ENCODE data around the gene RNF115.
"Not testable (repeated sequence)": the region's sequence is repeated elsewhere in the genome, so short reads cannot be mapped to it uniquely, and the experiment has no call there.

RNF115 gene

GRCh38 chr1:145823565-145824498, at the start of gene RNF115, which contains the start of gene POLR3C:
Gene RNF115, minus strand, starts transcription at chr1:145824095. Its CDS starts 222 bp downstream, at chr1:145823873.
Gene POLR3C, plus strand, starts transcription at chr1:145824200. Its CDS starts 1,577 bp downstream, at chr1:145825777.
- peak; percentile 75 to 76 for DNase-seq (ENCODE audit: low read depth in 2 of 2)

- no peak for DNase-seq (ENCODE audit: low read depth in 2 of 2)
These were observed 48.4 kb upstream of the RNF115 start for GRCh38 chr1:145871994-145872924.

- DNase-seq (ENCODE audit: low read depth in 2 of 2), result no peak
These were observed 44.3 kb upstream of the RNF115 start for GRCh38 chr1:145868232-145868631.

DNA sequence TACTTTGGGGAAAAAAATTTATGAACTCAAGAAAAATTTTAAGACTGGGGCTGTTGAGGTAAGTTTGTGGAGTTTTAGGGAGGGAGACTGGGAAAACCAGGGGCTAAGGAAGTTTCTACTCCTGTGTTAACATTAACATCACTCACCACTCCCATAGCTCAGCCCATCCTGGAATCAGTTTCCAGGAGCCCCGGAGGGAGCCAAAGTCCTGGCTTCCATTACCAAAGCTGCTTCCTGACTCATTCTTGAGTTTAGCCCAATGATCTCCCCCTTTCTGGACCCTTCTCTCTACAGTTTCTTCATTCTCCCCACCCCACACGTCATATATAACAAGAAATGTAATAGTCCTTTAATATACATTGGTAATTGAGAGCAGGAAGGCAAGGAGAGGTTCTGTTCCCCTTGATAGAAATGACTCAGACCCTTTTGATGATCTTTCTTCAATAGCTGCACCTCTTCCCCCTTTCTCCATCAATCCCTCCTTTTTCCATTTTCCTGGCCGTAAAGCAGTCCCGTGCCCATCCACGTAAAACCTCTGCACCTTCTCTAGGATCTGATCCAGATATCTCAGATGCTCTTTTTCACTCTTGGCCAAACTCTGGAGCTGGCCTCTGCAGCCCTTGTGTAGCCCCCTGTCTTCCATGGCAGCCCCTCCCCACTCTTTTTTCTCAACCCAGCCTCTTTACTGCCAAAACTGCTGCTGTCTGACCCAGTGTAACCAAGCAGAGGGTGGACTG, 39.6 kb upstream of the RNF115 start:
- no peak for DNase-seq (ENCODE audit: low read depth in 2 of 2)

GRCh38 chr1:145859491-145860023, 35.7 kb upstream of the RNF115 start:
- peak in 1 of 2 donors; percentile 78 for DNase-seq (ENCODE audit: low read depth in 2 of 2)

DNA sequence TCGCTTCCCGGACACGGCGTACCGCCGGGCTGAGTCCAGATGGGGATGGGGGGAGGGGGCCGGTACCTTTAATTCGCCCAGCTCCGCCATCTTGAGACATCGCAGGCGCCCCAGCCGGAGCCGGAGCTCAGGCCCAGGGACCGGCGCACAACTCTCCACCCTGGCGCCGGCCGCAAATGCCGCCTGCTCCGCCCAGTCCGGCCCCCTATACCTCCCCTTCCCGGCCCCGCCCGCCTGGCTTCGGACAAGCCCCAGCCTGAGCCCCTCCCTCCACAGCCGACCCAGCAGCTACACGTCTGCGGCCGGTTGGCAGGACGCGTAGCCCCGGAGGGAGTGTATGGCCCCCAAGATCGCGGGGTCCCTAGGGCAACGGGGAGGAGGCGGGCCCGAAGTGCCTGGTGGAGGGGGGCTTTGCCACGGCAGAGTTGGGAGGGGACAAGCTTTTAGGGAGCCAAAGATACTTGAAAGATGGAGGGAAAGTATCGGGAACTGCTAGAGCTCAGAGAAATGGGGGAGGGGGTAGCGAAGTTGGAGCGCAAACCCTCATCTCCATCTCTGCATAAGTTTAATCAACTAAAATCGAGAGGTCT, 35.1 kb upstream of the RNF115 start, which contains the start of gene PIAS3:
PIAS3 (minus strand) TSS at position 181 of the 590 bp plus-strand sequence; CDS start at position 90, 91 bp downstream.
- DNase-seq (ENCODE audit: low read depth in 2 of 2), result peak; percentile 78 to 86

DNA sequence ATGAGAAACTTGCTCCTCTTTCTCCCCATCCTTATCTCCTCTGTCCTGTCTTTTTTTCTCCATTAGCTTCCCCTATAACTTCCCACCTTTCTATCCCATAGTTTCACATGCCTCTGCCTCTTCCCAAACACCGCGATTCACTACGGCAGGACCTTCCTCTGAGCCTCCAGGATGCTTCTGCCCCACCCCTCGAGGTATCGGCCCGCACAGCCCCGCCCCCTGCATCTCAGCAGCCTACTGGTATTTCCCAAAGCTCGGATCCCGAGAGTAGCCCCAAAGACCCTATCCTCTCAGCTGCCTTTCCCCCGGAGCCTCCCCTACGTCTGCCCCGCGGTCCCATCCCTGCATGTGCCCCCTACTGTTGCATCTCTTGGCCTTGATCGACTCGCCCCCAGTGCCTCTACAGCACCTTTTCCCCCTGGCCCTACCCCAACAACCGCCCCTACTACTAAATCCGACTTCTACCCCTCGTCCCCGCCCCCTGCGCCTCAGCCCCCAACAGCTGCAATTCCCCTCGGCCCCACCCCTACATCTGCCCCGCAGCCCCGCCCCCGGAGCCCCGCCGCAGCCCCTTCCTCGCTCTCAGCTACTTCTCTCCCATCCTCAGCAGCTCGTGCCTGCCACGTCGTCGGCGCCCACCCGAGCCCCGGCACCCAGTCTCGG, 34.5 kb upstream of the RNF115 start:
- DNase-seq (ENCODE audit: low read depth in 2 of 2), result peak in 1 of 2 donors; percentile 29

- no peak for DNase-seq (ENCODE audit: low read depth in 2 of 2)
These were observed 33.3 kb upstream of the RNF115 start for GRCh38 chr1:145857170-145857569.

- no peak for DNase-seq (ENCODE audit: low read depth in 2 of 2)
These were observed 31.6 kb upstream of the RNF115 start for GRCh38 chr1:145855426-145855948.

- no peak for DNase-seq (ENCODE audit: low read depth in 2 of 2)
These were observed 25.7 kb upstream of the RNF115 start for GRCh38 chr1:145849356-145850160.

GRCh38 chr1:145847827-145848226, 23.9 kb upstream of the RNF115 start:
- DNase-seq (ENCODE audit: low read depth in 2 of 2), result no peak

DNA sequence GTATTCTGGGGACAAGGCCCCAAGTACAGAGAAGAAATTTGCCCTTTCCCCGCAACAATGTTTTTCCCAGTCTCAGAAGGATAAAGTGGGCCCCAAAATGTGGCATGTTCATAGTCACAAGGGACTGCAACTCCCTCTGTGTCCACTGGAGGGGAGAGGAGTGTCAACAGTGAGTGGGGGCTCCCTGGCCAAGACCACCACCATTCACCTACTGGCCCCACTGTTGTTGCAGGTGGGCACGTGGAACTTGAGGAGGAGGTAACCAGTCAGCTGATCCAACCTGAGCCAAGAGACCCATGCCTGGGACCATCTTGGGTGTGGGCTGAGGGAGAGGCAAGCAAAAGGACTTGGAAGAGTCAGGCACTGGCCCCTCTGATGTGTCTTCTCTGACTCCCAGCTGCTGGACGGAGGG, 22.3 kb upstream of the RNF115 start:
- no peak for DNase-seq (ENCODE audit: low read depth in 2 of 2)

DNA sequence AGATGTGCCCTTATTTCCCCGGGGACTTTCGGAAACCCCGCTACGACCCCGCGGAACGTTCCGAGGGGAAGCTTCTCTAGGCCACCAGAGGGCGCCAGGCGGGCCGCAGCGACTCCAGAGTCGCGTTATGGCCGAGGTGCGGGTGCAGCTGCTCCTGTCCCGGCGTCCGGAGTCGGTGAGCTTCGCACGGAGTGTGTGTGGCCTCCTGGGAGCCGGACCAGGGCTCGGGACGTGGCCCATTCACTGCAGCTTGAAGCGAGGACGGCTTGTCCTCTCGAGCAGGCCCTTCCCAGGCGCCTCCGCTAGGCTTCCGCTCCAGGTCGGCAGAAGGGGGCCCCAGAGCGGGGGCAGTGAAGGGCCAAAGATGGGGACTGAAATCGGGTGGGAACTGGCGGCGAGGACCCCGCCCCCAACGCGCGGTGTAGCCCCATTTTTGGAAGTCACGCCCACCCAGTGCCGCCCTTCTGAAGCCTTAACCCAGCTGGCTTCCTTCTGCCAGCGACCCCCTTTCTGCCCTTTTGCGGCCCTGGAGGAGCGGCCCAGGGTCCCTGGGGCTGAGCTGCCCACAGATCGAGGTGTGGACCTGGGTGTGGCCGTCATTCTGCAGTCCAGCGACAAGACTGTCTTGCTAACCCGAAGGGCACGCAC, 21.7 kb upstream of the RNF115 start, which contains the start of gene NUDT17:
NUDT17 (plus strand) TSS at position 117 of the 648 bp plus-strand sequence; CDS start at position 128, 11 bp downstream.
- DNase-seq (ENCODE audit: low read depth in 2 of 2), result peak; percentile 56 to 71

GRCh38 chr1:145845144-145845513, 21.2 kb upstream of the RNF115 start:
- DNase-seq (ENCODE audit: low read depth in 2 of 2), result no peak

DNA sequence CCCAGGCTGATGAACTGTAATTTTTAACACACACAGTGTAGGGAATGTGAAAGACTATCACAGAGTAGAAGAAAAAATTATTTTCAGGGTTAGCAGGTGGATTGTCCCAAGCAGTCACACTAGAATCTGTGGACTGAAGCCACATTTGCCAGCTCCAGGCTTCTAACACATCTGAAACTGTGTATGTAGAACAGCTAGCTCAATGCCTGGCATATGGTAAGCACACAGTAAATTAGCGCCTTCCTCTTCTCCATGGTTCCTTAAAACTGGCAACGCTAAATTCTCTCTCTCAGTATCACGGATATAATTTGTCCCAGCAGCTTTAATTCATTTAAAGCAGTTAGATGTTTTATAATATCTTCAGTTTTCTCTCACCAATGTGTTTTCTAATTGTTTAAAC, 19.1 kb upstream of the RNF115 start:
- DNase-seq (ENCODE audit: low read depth in 2 of 2), result no peak

GRCh38 chr1:145837656-145838055, 13.8 kb upstream of the RNF115 start:
- no peak for DNase-seq (ENCODE audit: low read depth in 2 of 2)

DNA sequence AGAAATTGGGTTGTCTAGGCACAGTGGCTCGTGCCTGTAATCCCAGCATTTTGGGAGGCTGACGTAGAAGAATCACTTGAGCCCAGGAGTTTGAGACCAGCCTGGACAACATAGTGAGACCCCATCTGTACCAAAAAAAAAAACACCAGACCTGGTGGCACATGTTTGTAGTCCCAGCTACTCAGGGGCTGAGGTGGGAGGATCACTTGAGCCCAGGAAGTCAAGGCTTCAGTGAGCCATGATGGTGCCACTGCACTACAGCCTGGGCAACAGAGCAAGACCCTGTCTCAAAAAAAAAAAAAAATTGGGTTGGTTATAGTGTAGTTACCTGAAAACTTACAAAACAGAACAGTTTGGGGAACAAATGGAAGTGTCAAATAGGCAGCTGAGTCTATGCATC, 6.9 kb upstream of the RNF115 start:
- not testable (repeated sequence) for DNase-seq (ENCODE audit: low read depth in 2 of 2)

- no peak for DNase-seq (ENCODE audit: low read depth in 2 of 2)
These were observed 4.6 kb upstream of the RNF115 start for GRCh38 chr1:145828367-145829026.
